SK-N-SH (cell line): ENCODE measurements around the gene FNDC3B. TPM values are rescaled to one million over a fixed set of nuclear protein-coding genes. Genes with fewer than 3 reads are reported as not detected.

Experiments used
- CTCF ChIA-PET: fragments of 300-600, 350-600 bp; formaldehyde crosslinking; extraction: SDS; loops from one replicate; lab custom pipeline; 2021; lab: Yijun Ruan, JAX
- POLR2A ChIA-PET: fragments of 350-600 bp; sonication (Branson Sonifier 250); formaldehyde crosslinking; extraction: SDS; loops from one replicate; lab custom pipeline; 2020; ENCODE audit warnings: antibody characterized with exemption, inconsistent platforms; lab: Yijun Ruan, JAX
- DNase-seq: peaks from one replicate; pipeline ENCODE4 v3.0.0; 2012
- H2AFZ ChIP-seq: fragments of 200-600 bp; sonication (generic); 2 replicates; pipeline ENCODE4 v1.8.1; 2016; ENCODE audit warnings: antibody characterized with exemption, mild to moderate bottlenecking, low read depth
- H3F3A ChIP-seq: fragments of 200-600 bp; sonication (generic); replicated peaks from 2 replicates; pipeline ENCODE3; 2016; ENCODE audit warnings: antibody characterized with exemption, mild to moderate bottlenecking; ENCODE audit not compliant: insufficient read depth
- H3K27ac ChIP-seq, 2 experiments: fragments of 200-500 bp in 1 of 2; fragments of 200-600 bp in 1 of 2; sonication (Bioruptor generic) in 1 of 2; sonication (generic), shearing (Covaris generic) in 1 of 2; 2 replicates each; pipeline versions ENCODE4 v1.5.1 to v1.6.1; 2014 to 2016; ENCODE audit warnings: low read depth in 2 of 2, inconsistent platforms in 1 of 2, low read length in 1 of 2, mild to moderate bottlenecking in 1 of 2, mixed read lengths in 1 of 2
- H3K27me3 ChIP-seq: fragments of 200-600 bp; sonication (generic), shearing (Covaris generic); 2 replicates; pipeline ENCODE4 v1.6.1; 2016; ENCODE audit warnings: mixed run types; ENCODE audit not compliant: insufficient read depth
- H3K36me3 ChIP-seq, 2 experiments: fragments of 200-500 bp in 1 of 2; fragments of 200-600 bp in 1 of 2; sonication (Bioruptor generic) in 1 of 2; sonication (generic) in 1 of 2; replicated peaks in 1 of 2; 2 replicates each; pipeline versions ENCODE3 to v1.5.1; 2014 to 2016; ENCODE audit warnings: low read length in 1 of 2, mild to moderate bottlenecking in 1 of 2; ENCODE audit not compliant: insufficient read depth in 2 of 2, control insufficient read depth in 1 of 2
- H3K4me1 ChIP-seq, 2 experiments: fragments of 200-500 bp in 1 of 2; fragments of 200-600 bp in 1 of 2; sonication (Bioruptor generic) in 1 of 2; sonication (generic), shearing (Covaris generic) in 1 of 2; 2 replicates each; pipeline versions ENCODE4 v1.5.1 to v1.6.1; 2014 to 2016; ENCODE audit warnings: low read depth in 1 of 2, low read length in 1 of 2, mixed run types in 1 of 2; ENCODE audit not compliant: insufficient read depth in 2 of 2, control insufficient read depth in 1 of 2
- H3K4me2 ChIP-seq: fragments of 200-600 bp; sonication (generic), shearing (Covaris generic); 2 replicates; pipeline ENCODE4 v1.6.1; 2017; ENCODE audit warnings: mixed run types
- H3K4me3 ChIP-seq, 2 experiments: fragments of 200-500 bp in 1 of 2; fragments of 200-600 bp in 1 of 2; sonication (Bioruptor generic) in 1 of 2; sonication (generic), shearing (Covaris generic) in 1 of 2; 2 replicates each; pipeline versions ENCODE4 v1.5.1 to v1.8.1; 2014 to 2016; ENCODE audit warnings: low read depth in 2 of 2, inconsistent platforms in 1 of 2, low read length in 1 of 2, mild to moderate bottlenecking in 1 of 2, mixed read lengths in 1 of 2, moderate library complexity in 1 of 2
- H3K79me2 ChIP-seq: fragments of 200-600 bp; sonication (generic); 2 replicates; pipeline ENCODE4 v1.8.1; 2017; ENCODE audit warnings: mild to moderate bottlenecking; ENCODE audit not compliant: insufficient read depth
- H3K9ac ChIP-seq: fragments of 200-600 bp; sonication (generic); 2 replicates; pipeline ENCODE4 v1.6.1; 2017; ENCODE audit warnings: mixed run types
- H3K9me2 ChIP-seq: fragments of 200-600 bp; sonication (generic); 2 replicates; pipeline ENCODE4 v1.6.1; 2017; ENCODE audit warnings: mixed run types
- H3K9me3 ChIP-seq: fragments of 200-600 bp; sonication (generic); 2 replicates; pipeline ENCODE4 v1.6.1; 2017; ENCODE audit warnings: mixed run types, mild to moderate bottlenecking, moderate library complexity
- H4K20me1 ChIP-seq: fragments of 200-600 bp; sonication (generic); 2 replicates; pipeline ENCODE4 v1.6.1; 2017; ENCODE audit warnings: mild to moderate bottlenecking, mixed run types; ENCODE audit not compliant: insufficient read depth
- CHD2 ChIP-seq: fragments of 150-350 bp; IDR thresholded peaks from 2 replicates; pipeline ENCODE4 v1.6.1; 2018; ENCODE audit warnings: low read length; ENCODE audit not compliant: partially characterized antibody
- CTCF ChIP-seq: fragments of 200-600 bp; sonication (generic); IDR thresholded peaks from 2 replicates; pipeline ENCODE4 v1.6.1; 2017; ENCODE audit warnings: antibody characterized with exemption, mild to moderate bottlenecking, moderate library complexity
- ELF1 ChIP-seq: IDR thresholded peaks from 2 replicates; pipeline ENCODE4 v1.4.0; 2012
- EP300 ChIP-seq, 2 experiments: IDR thresholded peaks; 2 replicates each; pipeline versions ENCODE4 v1.4.0 to v1.6.1; 2012; ENCODE audit warnings: borderline replicate concordance in 1 of 2, low read depth in 1 of 2, low read length in 1 of 2
- EZH2phosphoT487 ChIP-seq: fragments of 200-600 bp; sonication (generic); IDR thresholded peaks from 2 replicates; pipeline ENCODE4 v1.6.1; 2017; ENCODE audit warnings: low read depth, mixed run types, mild to moderate bottlenecking, antibody characterized with exemption, moderate library complexity, borderline replicate concordance
- FOXJ3 ChIP-seq: sonication (generic); formaldehyde crosslinking; IDR thresholded peaks from 2 replicates; pipeline ENCODE4 v1.5.1; 2020; ENCODE audit warnings: mild to moderate bottlenecking, missing genetic modification reagents
- FOXM1 ChIP-seq: IDR thresholded peaks from 2 replicates; pipeline ENCODE4 v1.4.0; 2012; ENCODE audit warnings: low read depth, mild to moderate bottlenecking
- GABPA ChIP-seq: IDR thresholded peaks from 2 replicates; pipeline ENCODE4 v1.4.0; 2012; ENCODE audit warnings: low read depth, mild to moderate bottlenecking
- GATA2 ChIP-seq: sonication (generic); formaldehyde crosslinking; IDR thresholded peaks from 2 replicates; pipeline ENCODE4 v1.5.0; 2020; ENCODE audit warnings: mild to moderate bottlenecking, missing genetic modification reagents
- IRF3 ChIP-seq: fragments of 150-350 bp; IDR thresholded peaks from 2 replicates; pipeline ENCODE4 v1.6.1; 2016; ENCODE audit warnings: mild to moderate bottlenecking, low read depth, low read length
- JUND ChIP-seq: IDR thresholded peaks from 2 replicates; pipeline ENCODE4 v1.4.0; 2012
- MEF2A ChIP-seq: IDR thresholded peaks from 2 replicates; pipeline ENCODE4 v1.4.0; 2012; ENCODE audit warnings: low read depth, borderline replicate concordance
- MXI1 ChIP-seq: IDR thresholded peaks from 2 replicates; pipeline ENCODE4 v1.6.1; 2012; ENCODE audit warnings: mild to moderate bottlenecking, low read depth, low read length, improper control_type of control experiment
- NFIC ChIP-seq: IDR thresholded peaks from 2 replicates; pipeline ENCODE4 v1.4.0; 2012; ENCODE audit warnings: borderline replicate concordance
- NRF1 ChIP-seq: IDR thresholded peaks from 2 replicates; pipeline ENCODE4 v1.6.1; 2012; ENCODE audit warnings: low read depth, mild to moderate bottlenecking, low read length
- POLR2AphosphoS5 ChIP-seq: IDR thresholded peaks from 2 replicates; pipeline ENCODE4 v1.6.1; 2012; ENCODE audit warnings: low read depth, low read length
- RAD21 ChIP-seq: IDR thresholded peaks from 2 replicates; pipeline ENCODE4 v1.6.1; 2012; ENCODE audit warnings: mild to moderate bottlenecking, low read length
- RCOR1 ChIP-seq: fragments of 150-350 bp; IDR thresholded peaks from 2 replicates; pipeline ENCODE4 v1.6.1; 2017; ENCODE audit warnings: antibody characterized with exemption, low read length
- REST ChIP-seq: IDR thresholded peaks from 2 replicates; pipeline ENCODE4 v1.6.1; 2012; ENCODE audit warnings: mild to moderate bottlenecking, low read depth, low read length, moderate library complexity
- SIN3A ChIP-seq: IDR thresholded peaks from 2 replicates; pipeline ENCODE4 v1.6.1; 2012; ENCODE audit warnings: low read depth, mild to moderate bottlenecking, low read length, moderate library complexity, borderline replicate concordance
- SMC3 ChIP-seq: IDR thresholded peaks from 2 replicates; pipeline ENCODE4 v1.6.1; 2012; ENCODE audit warnings: low read depth, low read length, improper control_type of control experiment
- TCF12 ChIP-seq: IDR thresholded peaks from 2 replicates; pipeline ENCODE4 v1.4.0; 2012
- TEAD4 ChIP-seq: IDR thresholded peaks from 2 replicates; pipeline ENCODE4 v1.4.0; 2012; ENCODE audit warnings: mild to moderate bottlenecking, borderline replicate concordance; ENCODE audit not compliant: insufficient read depth
- USF1 ChIP-seq: IDR thresholded peaks from 2 replicates; pipeline ENCODE4 v1.4.0; 2012; ENCODE audit warnings: low read depth, borderline replicate concordance
- YY1 ChIP-seq: IDR thresholded peaks from 2 replicates; pipeline ENCODE4 v1.4.0; 2012; ENCODE audit warnings: low read depth, mild to moderate bottlenecking
- ZBTB33 ChIP-seq: IDR thresholded peaks from 2 replicates; pipeline ENCODE4 v1.4.0; 2012; ENCODE audit warnings: low read depth, borderline replicate concordance
- WGBS: methylation state at CpG from one replicate; pipeline ENCODE4 v1.1.6; 2017; ENCODE audit warnings: low lambda C conversion rate; 5-methylcytosine and 5-hydroxymethylcytosine counted together
- polyA plus RNA-seq, 3 experiments: library from polyadenylated mRNA; depleted of rRNA; stranded (reverse); fragments of >200 nt; gene quantifications; 2 replicates each; pipeline ENCODE4 v1.2.3, GENCODE V29; 2012

FNDC3B gene
- polyA plus RNA-seq, 1 of the 3 experiments (the other 2 are of a cell fraction), result 10.4 TPM

- no peaks in the 10 kb centered on the region for H4K20me1 ChIP-seq
- H2AFZ ChIP-seq, result no peak overlapping the region
- DNase-seq, result no peak
- no peaks in the 10 kb centered on the region for H3K27me3 ChIP-seq
- POLR2A ChIA-PET, result no interaction called here
- H3K9ac ChIP-seq, result peak overlapping the region; percentile 62
- peak overlapping the region; percentile 64 for H3K4me2 ChIP-seq
- CTCF ChIA-PET, result no interaction called here
- H3K9me2 ChIP-seq, result no peaks in the 10 kb centered on the region
- peaks cover 50% of the 10 kb centered on the region for H3F3A ChIP-seq
- peaks cover 0 to 10% of the 10 kb centered on the region in 2 experiments for H3K36me3 ChIP-seq
- 17% methylated on average over 8 of the region's 8 CpGs for WGBS
- peak overlapping the region; percentile 85 to 96 for H3K27ac ChIP-seq
- peaks cover 26 to 65% of the 10 kb centered on the region in 2 experiments for H3K4me1 ChIP-seq
- no peaks in the 10 kb centered on the region for H3K9me3 ChIP-seq
- 0 out of 4 replicates have a peak overlapping the region, but pooled peaks have one; percentile 3 to 10 for H3K4me3 ChIP-seq
- peaks cover 94% of the 10 kb centered on the region for H3K79me2 ChIP-seq
- TF ChIP-seq IRF3 (no peak), POLR2AphosphoS5 (peak; percentile 53; the same call in 1 of the 2 replicates), YY1 (no peak), EP300 (IDR thresholded peaks at IDR 0.05; ENCODE audit: borderline replicate concordance in 1 of 2, low read depth in 1 of 2, low read length in 1 of 2) (peak in 1 of 2 experiments; percentile 76; a peak in 1 of 4 replicates), GATA2 (CRISPR knock-in tag) (no peak), RCOR1 (no peak), SIN3A (peak; percentile 94; the same call in 1 of the 2 replicates), TCF12 (peak; percentile 85), NFIC (peak; percentile 77; the same call in 1 of the 2 replicates), USF1 (no peak; the same call in 1 of the 2 replicates), CTCF (no peak), NRF1 (no peak), EZH2phosphoT487 (no peak), MEF2A (no peak), TEAD4 (peak; percentile 32; the same call in 1 of the 2 replicates), MXI1 (peak; percentile 49), ELF1 (no peak), REST (0 out of 2 replicates have a peak, but pooled peaks have one; percentile 64), JUND (peak; percentile 72; the same call in 1 of the 2 replicates), FOXJ3 (CRISPR knock-in tag) (no peak), SMC3 (no peak), CHD2 (no peak), RAD21 (no peak), GABPA (no peak), ZBTB33 (no peak), FOXM1 (0 out of 2 replicates have a peak, but pooled peaks have one; percentile 28)
Observed at GRCh38 chr3:172153335-172153861, 114.0 kb downstream of the FNDC3B start.
